ENCODE results near the gene RSRP1. TPM values are rescaled to one million over a fixed set of nuclear protein-coding genes. Genes with fewer than 3 reads are reported as not detected.

Gene RSRP1
- total and polyA plus RNA-seq, 2 donors (not counting 1 experiment from before 2014, with no cell fraction given), result 387 to 482 TPM

GRCh38 chr1:25201006-25201405 lies 46.2 kb downstream of the RSRP1 start:
- Histone ChIP-seq H4K20me1 (ENCODE audit: control insufficient read depth, insufficient read depth, low read length, poor library complexity, severe bottlenecking) (no peaks in the 10 kb centered on the region), H3K4me3 (ENCODE audit: control extremely low read depth in 1 of 5, extremely low read depth in 1 of 5, insufficient read depth in 1 of 5, low read depth in 2 of 5, low read length in 4 of 5) (no peak overlapping the region), H3K27ac (ENCODE audit: low read length in 2 of 2) (no peak overlapping the region), H3K9ac (ENCODE audit: low read length) (no peak overlapping the region), H3K4me1 (ENCODE audit: control insufficient read depth in 2 of 2, insufficient read depth in 2 of 2, low read length in 2 of 2) (peaks cover 9 to 11% of the 10 kb centered on the region in 2 donors), H3K79me2 (ENCODE audit: control insufficient read depth, insufficient read depth, low read length) (no peaks in the 10 kb centered on the region), H3K27me3 (replicated peaks in 1 of 4; ENCODE audit: control extremely low read depth in 1 of 4, control insufficient read depth in 3 of 4, insufficient read depth in 4 of 4, low read length in 3 of 4) (peaks cover 0 to 9% (median 0%) of the 10 kb centered on the region in 4 experiments), H3K36me3 (replicated peaks in 1 of 2; ENCODE audit: control extremely low read depth in 1 of 2, control insufficient read depth in 1 of 2, extremely low read depth in 1 of 2, insufficient read depth in 2 of 2, low read length in 1 of 2) (no peaks in the 10 kb centered on the region), H3K9me3 (ENCODE audit: control extremely low read depth in 1 of 3, control insufficient read depth in 2 of 3, insufficient read depth in 1 of 3, low read length in 2 of 3) (no peaks in the 10 kb centered on the region), H2AFZ (ENCODE audit: insufficient read depth, low read depth, low read length, poor library complexity, severe bottlenecking) (no peak overlapping the region), H3K4me2 (replicated peaks; ENCODE audit: low read depth, low read length, poor library complexity, severe bottlenecking) (no peak overlapping the region)
- ATAC-seq (ENCODE audit: low read depth) (no peak), DNase-seq (no peak)
- WGBS (ENCODE audit: insufficient coverage), result 97% methylated on average over 2 of the region's 7 CpGs
- no peaks in the 10 kb centered on the region for H3K9me3 Mint-ChIP-seq (ENCODE audit: insufficient read depth)
- POLR2A ChIA-PET, result no interaction called here
- H3K4me1 Mint-ChIP-seq, result peaks cover 15% of the 10 kb centered on the region
- H3K27me3 Mint-ChIP-seq, result peaks cover 16% of the 10 kb centered on the region
- CTCF ChIA-PET, result interaction anchor here (6.4 kb wide), 1 partner anchor 352 kb away, joined by 110 read pairs; no protein-coding TSS in a partner anchor
- intact Hi-C loops (cut with micrococcal nuclease), result no loop called here
- TF ChIP-seq CTCF (IDR thresholded peaks at IDR 0.05) (no peak), EZH2 (IDR thresholded peaks at IDR 0.05; ENCODE audit: borderline replicate concordance, insufficient read depth, low read depth, low read length, poor library complexity, severe bottlenecking) (no peak)
- no peak overlapping the region for H3K27ac Mint-ChIP-seq
- H3K4me3 Mint-ChIP-seq, result no peak overlapping the region

- Histone ChIP-seq H3K4me3 (ENCODE audit: control extremely low read depth in 1 of 5, extremely low read depth in 1 of 5, insufficient read depth in 1 of 5, low read depth in 2 of 5, low read length in 4 of 5) (no peak overlapping the region), H3K9ac (ENCODE audit: low read length) (no peak overlapping the region), H3K27ac (ENCODE audit: low read length in 2 of 2) (no peak overlapping the region), H3K27me3 (replicated peaks in 1 of 4; ENCODE audit: control extremely low read depth in 1 of 4, control insufficient read depth in 3 of 4, insufficient read depth in 4 of 4, low read length in 3 of 4) (peaks cover 0 to 11% (median 0%) of the 10 kb centered on the region in 4 experiments), H2AFZ (ENCODE audit: insufficient read depth, low read depth, low read length, poor library complexity, severe bottlenecking) (no peak overlapping the region), H3K4me2 (replicated peaks; ENCODE audit: low read depth, low read length, poor library complexity, severe bottlenecking) (no peak overlapping the region), H3K79me2 (ENCODE audit: control insufficient read depth, insufficient read depth, low read length) (no peaks in the 10 kb centered on the region), H3K9me3 (ENCODE audit: control extremely low read depth in 1 of 3, control insufficient read depth in 2 of 3, insufficient read depth in 1 of 3, low read length in 2 of 3) (no peaks in the 10 kb centered on the region), H3K4me1 (ENCODE audit: control insufficient read depth in 2 of 2, insufficient read depth in 2 of 2, low read length in 2 of 2) (peaks cover 9 to 11% of the 10 kb centered on the region in 2 donors), H4K20me1 (ENCODE audit: control insufficient read depth, insufficient read depth, low read length, poor library complexity, severe bottlenecking) (no peaks in the 10 kb centered on the region), H3K36me3 (replicated peaks in 1 of 2; ENCODE audit: control extremely low read depth in 1 of 2, control insufficient read depth in 1 of 2, extremely low read depth in 1 of 2, insufficient read depth in 2 of 2, low read length in 1 of 2) (no peaks in the 10 kb centered on the region)
- intact Hi-C loops (cut with micrococcal nuclease), result no loop called here
- ATAC-seq (ENCODE audit: low read depth), result no peak
- WGBS (ENCODE audit: insufficient coverage), result 96% methylated on average over 18 of the region's 20 CpGs
- Mint-ChIP-seq H3K4me1 (peaks cover 15% of the 10 kb centered on the region), H3K9me3 (ENCODE audit: insufficient read depth) (no peaks in the 10 kb centered on the region), H3K27ac (no peak overlapping the region), H3K27me3 (peaks cover 16% of the 10 kb centered on the region), H3K4me3 (no peak overlapping the region)
- no peak for DNase-seq
- no peak for TF ChIP-seq EZH2 (IDR thresholded peaks at IDR 0.05; ENCODE audit: borderline replicate concordance, insufficient read depth, low read depth, low read length, poor library complexity, severe bottlenecking)
- TF ChIP-seq CTCF (IDR thresholded peaks at IDR 0.05), result no peak
- ChIA-PET CTCF (interaction anchor here (0.6 kb wide), 2 partner anchors 418 to 511 kb away, joined by 3 read pairs; no protein-coding TSS in a partner anchor), POLR2A (no interaction called here)
Measured at GRCh38 chr1:25199819-25200620, 47.2 kb downstream of the RSRP1 start.
